ENCODE results near the gene STRN4.

- TF ChIP-seq GATA2 (IDR thresholded peaks at IDR 0.05; ENCODE audit: low read depth, low read length) (no peak), GATA3 (IDR thresholded peaks at IDR 0.05; ENCODE audit: low read depth, low read length) (no peak)
Observed at GRCh38 chr19:46722004-46722380, 24.3 kb downstream of the STRN4 start.

Data from SH-SY5Y (cell line).